Measurements from ENCODE around the gene AHCYL2.

Gene AHCYL2

GRCh38 chr7:129386506-129386905, 161.7 kb downstream of the AHCYL2 start:
- no peaks in the 10 kb centered on the region for H3K36me3 ChIP-seq (replicated peaks)
- no peak for DNase-seq
- no peak overlapping the region for H3K4me3 ChIP-seq (ENCODE audit: low read depth, low read length)
- no peaks in the 10 kb centered on the region for H3K27me3 ChIP-seq (replicated peaks)
- in situ Hi-C loops (cut with HindIII; ENCODE audit: low pct_ligation_motif_present, low sequenced_read_pairs), result no loop called here
- TF ChIP-seq CTCF (IDR thresholded peaks at IDR 0.05; ENCODE audit: low read depth, low read length, missing control alignments), result no peak
- no peak overlapping the region for H3K27ac ChIP-seq

GRCh38 chr7:129387537-129387936, 162.7 kb downstream of the AHCYL2 start:
- DNase-seq, result no peak

GRCh38 chr7:129388333-129389098, 163.7 kb downstream of the AHCYL2 start:
- in situ Hi-C loops (cut with HindIII; ENCODE audit: low pct_ligation_motif_present, low sequenced_read_pairs), result no loop called here
- H3K27ac ChIP-seq, result no peak overlapping the region
- no peaks in the 10 kb centered on the region for H3K27me3 ChIP-seq (replicated peaks)
- TF ChIP-seq CTCF (IDR thresholded peaks at IDR 0.05; ENCODE audit: low read depth, low read length, missing control alignments), result no peak
- H3K4me3 ChIP-seq (ENCODE audit: low read depth, low read length), result no peak overlapping the region
- DNase-seq, result no peak
- H3K36me3 ChIP-seq (replicated peaks), result no peaks in the 10 kb centered on the region

More at GRCh38 chr7:129387537-129387936, 162.7 kb downstream of the AHCYL2 start:
- no peak overlapping the region for H3K4me3 ChIP-seq (ENCODE audit: low read depth, low read length)
- in situ Hi-C loops (cut with HindIII; ENCODE audit: low pct_ligation_motif_present, low sequenced_read_pairs), result no loop called here
- no peaks in the 10 kb centered on the region for H3K36me3 ChIP-seq (replicated peaks)
- TF ChIP-seq CTCF (IDR thresholded peaks at IDR 0.05; ENCODE audit: low read depth, low read length, missing control alignments), result no peak
- H3K27ac ChIP-seq, result no peak overlapping the region
- H3K27me3 ChIP-seq (replicated peaks), result no peaks in the 10 kb centered on the region

- DNase-seq, result no peak
- no peak overlapping the region for H3K4me3 ChIP-seq (ENCODE audit: low read depth, low read length)
- no peaks in the 10 kb centered on the region for H3K36me3 ChIP-seq (replicated peaks)
- H3K27me3 ChIP-seq (replicated peaks), result no peaks in the 10 kb centered on the region
- no peak overlapping the region for H3K27ac ChIP-seq
- TF ChIP-seq CTCF (IDR thresholded peaks at IDR 0.05; ENCODE audit: low read depth, low read length, missing control alignments), result peak; percentile 22
- in situ Hi-C loops (cut with HindIII; ENCODE audit: low pct_ligation_motif_present, low sequenced_read_pairs), result no loop called here
Observed at GRCh38 chr7:129389829-129390228, 165.0 kb downstream of the AHCYL2 start.

- H3K27ac ChIP-seq, result no peak overlapping the region
- in situ Hi-C loops (cut with HindIII; ENCODE audit: low pct_ligation_motif_present, low sequenced_read_pairs), result no loop called here
- H3K4me3 ChIP-seq (ENCODE audit: low read depth, low read length), result no peak overlapping the region
- DNase-seq, result no peak
- no peaks in the 10 kb centered on the region for H3K27me3 ChIP-seq (replicated peaks)
- H3K36me3 ChIP-seq (replicated peaks), result no peaks in the 10 kb centered on the region
- no peak for TF ChIP-seq CTCF (IDR thresholded peaks at IDR 0.05; ENCODE audit: low read depth, low read length, missing control alignments)
Observed at GRCh38 chr7:129390314-129390713, 165.5 kb downstream of the AHCYL2 start.

Measured in brain microvascular endothelial cell (primary cell).